C4-2B (cell line): ENCODE results near the gene EIF4G1.

ENCODE experiments used
- CTCF ChIP-seq: fragments of 450-650 bp; conservative IDR thresholded peaks from 2 replicates; pipeline ENCODE4 v1.5.1; 2017; ENCODE audit warnings: mild to moderate bottlenecking
- ZFX ChIP-seq: fragments of 450-650 bp; IDR thresholded peaks from 2 replicates; pipeline ENCODE4 v1.6.1; 2017

GRCh38 chr3:184338511-184338945 lies 24.1 kb downstream of the EIF4G1 start:
- TF ChIP-seq CTCF (no peak), ZFX (no peak)
